Measurements from ENCODE around the gene NEDD9.

Gene NEDD9

GRCh38 chr6:11260249-11261038 is 28.0 kb upstream of the NEDD9 start:
- no peak for DNase-seq (ENCODE audit: low spot score)

GRCh38 chr6:11258260-11259237 is 26.1 kb upstream of the NEDD9 start:
- DNase-seq (ENCODE audit: low spot score), result no peak

GRCh38 chr6:11255610-11256009 is 23.1 kb upstream of the NEDD9 start:
- DNase-seq (ENCODE audit: low spot score), result no peak

- DNase-seq (ENCODE audit: low spot score), result no peak
Observed at GRCh38 chr6:11253594-11253993, 21.1 kb upstream of the NEDD9 start.

GRCh38 chr6:11251553-11252360 is 19.3 kb upstream of the NEDD9 start:
- DNase-seq (ENCODE audit: low spot score), result no peak

GRCh38 chr6:11250108-11250507 is 17.6 kb upstream of the NEDD9 start:
- DNase-seq (ENCODE audit: low spot score), result no peak

GRCh38 chr6:11248974-11249761 is 16.7 kb upstream of the NEDD9 start:
- DNase-seq (ENCODE audit: low spot score), result no peak

GRCh38 chr6:11246722-11247121 is 14.3 kb upstream of the NEDD9 start:
- no peak for DNase-seq (ENCODE audit: low spot score)

GRCh38 chr6:11245381-11246256 is 13.2 kb upstream of the NEDD9 start:
- no peak for DNase-seq (ENCODE audit: low spot score)

GRCh38 chr6:11244387-11245126 is 12.1 kb upstream of the NEDD9 start:
- no peak for DNase-seq (ENCODE audit: low spot score)

GRCh38 chr6:11243861-11244260 is 11.4 kb upstream of the NEDD9 start:
- no peak for DNase-seq (ENCODE audit: low spot score)

- DNase-seq (ENCODE audit: low spot score), result no peak
Observed at GRCh38 chr6:11242711-11243110, 10.2 kb upstream of the NEDD9 start.

GRCh38 chr6:11241793-11242201 is 9.3 kb upstream of the NEDD9 start:
- DNase-seq (ENCODE audit: low spot score), result no peak

- no peak for DNase-seq (ENCODE audit: low spot score)
Observed at GRCh38 chr6:11241154-11241792, 8.8 kb upstream of the NEDD9 start.

GRCh38 chr6:11237956-11238355 is 5.5 kb upstream of the NEDD9 start:
- no peak for DNase-seq (ENCODE audit: low spot score)

- no peak for DNase-seq (ENCODE audit: low spot score)
Observed at GRCh38 chr6:11237428-11237827, 5.0 kb upstream of the NEDD9 start.

- DNase-seq (ENCODE audit: low spot score), result no peak
Observed at GRCh38 chr6:11236915-11237314, 4.4 kb upstream of the NEDD9 start.

GRCh38 chr6:11236076-11236750 is 3.7 kb upstream of the NEDD9 start:
- no peak for DNase-seq (ENCODE audit: low spot score)

GRCh38 chr6:11235062-11235461 is 2.6 kb upstream of the NEDD9 start:
- no peak for DNase-seq (ENCODE audit: low spot score)

All from hematopoietic multipotent progenitor cell treated with erythropoietin and hydrocortisone succinate and interleukin-3 and kit ligand, for 17 days (in vitro differentiated cells).